Uterus (tissue), 2 donors: ENCODE data around the gene ZNF830.
"Not testable (repeated sequence)": the region's sequence is repeated elsewhere in the genome, so short reads cannot be mapped to it uniquely, and the experiment has no call there.

ENCODE experiments used
- CTCF ChIP-seq, 4 experiments: fragments of 200-600 bp in 2 of 4; fragments of 450-650 bp in 2 of 4; sonication (generic) in 2 of 4; IDR thresholded peaks; one replicate each; pipeline ENCODE4 v1.5.1; 2016 to 2019; ENCODE audit warnings: antibody characterized with exemption in 4 of 4, mild to moderate bottlenecking in 2 of 4, moderate library complexity in 1 of 4
- POLR2A ChIP-seq, 2 donors: fragments of 450-650 bp; IDR thresholded peaks; one replicate each; pipeline ENCODE4 v1.6.1; 2016; ENCODE audit warnings: antibody characterized with exemption in 2 of 2, mild to moderate bottlenecking in 1 of 2, moderate library complexity in 1 of 2

GRCh38 chr17:34950780-34951179 lies 10.6 kb upstream of the ZNF830 start:
- not testable (repeated sequence) for TF ChIP-seq CTCF, POLR2A (IDR thresholded peaks at IDR 0.05)
